Ectodermal cell (in vitro differentiated cells): ENCODE measurements around the gene ERC2.

ENCODE experiments used
- H3K27ac ChIP-seq: 2 replicates; pipeline ENCODE4 v1.7.0; 2013; ENCODE audit warnings: mild to moderate bottlenecking, low read depth, low read length; ENCODE audit not compliant: insufficient read depth, poor library complexity, severe bottlenecking
- H3K27me3 ChIP-seq: 2 replicates; pipeline ENCODE4 v1.7.0; 2013; ENCODE audit warnings: mild to moderate bottlenecking, low read length; ENCODE audit not compliant: insufficient read depth, control insufficient read depth, poor library complexity, severe bottlenecking
- H3K36me3 ChIP-seq: one replicate; pipeline ENCODE4 v1.7.0; 2013; ENCODE audit warnings: low read length; ENCODE audit not compliant: control insufficient read depth, insufficient read depth
- H3K4me1 ChIP-seq: one replicate; pipeline ENCODE4 v1.7.0; 2013; ENCODE audit warnings: low read length; ENCODE audit not compliant: control insufficient read depth, insufficient read depth
- H3K4me3 ChIP-seq: 2 replicates; pipeline ENCODE4 v1.7.0; 2013; ENCODE audit warnings: low read depth, low read length, control low read depth; ENCODE audit not compliant: insufficient read depth
- H3K9me3 ChIP-seq: 2 replicates; pipeline ENCODE4 v1.7.0; 2013; ENCODE audit warnings: mild to moderate bottlenecking, low read length, moderate library complexity; ENCODE audit not compliant: control insufficient read depth
- WGBS, 2 experiments: methylation state at CpG; one replicate each; pipeline ENCODE4 v1.1.7; 2013; ENCODE audit warnings: missing lambda C conversion rate in 2 of 2; 5-methylcytosine and 5-hydroxymethylcytosine counted together

The ERC2 gene

GRCh38 chr3:55801068-55801467 lies 667.2 kb downstream of the ERC2 start:
- no peak overlapping the region for H3K27ac ChIP-seq
- no peaks in the 10 kb centered on the region for H3K36me3 ChIP-seq
- no peaks in the 10 kb centered on the region for H3K27me3 ChIP-seq
- WGBS, 2 experiments: 91 to 98% methylated on average over 3 of the region's 3 CpGs
- H3K4me1 ChIP-seq: no peaks in the 10 kb centered on the region
- no peaks in the 10 kb centered on the region for H3K9me3 ChIP-seq
- no peak overlapping the region for H3K4me3 ChIP-seq

- Histone ChIP-seq H3K27me3 (no peaks in the 10 kb centered on the region), H3K36me3 (no peaks in the 10 kb centered on the region), H3K9me3 (no peaks in the 10 kb centered on the region), H3K27ac (no peak overlapping the region), H3K4me1 (no peaks in the 10 kb centered on the region), H3K4me3 (no peak overlapping the region)
- 100% methylated on average over 1 of the region's 1 CpG; no CpG with 5 or more reads in 1 of the 2 experiments for WGBS, 2 experiments
Observed at GRCh38 chr3:55797775-55798174, 670.5 kb downstream of the ERC2 start.

- H3K27ac ChIP-seq: no peak overlapping the region
- H3K4me1 ChIP-seq: no peaks in the 10 kb centered on the region
- H3K27me3 ChIP-seq: no peaks in the 10 kb centered on the region
- no peaks in the 10 kb centered on the region for H3K9me3 ChIP-seq
- no peaks in the 10 kb centered on the region for H3K36me3 ChIP-seq
- H3K4me3 ChIP-seq: no peak overlapping the region
- WGBS, 2 experiments: 81 to 86% methylated on average over 1 of the region's 1 CpG
Observed at GRCh38 chr3:55797084-55797483, 671.2 kb downstream of the ERC2 start.

- H3K9me3 ChIP-seq: no peaks in the 10 kb centered on the region
- H3K4me1 ChIP-seq: no peaks in the 10 kb centered on the region
- H3K36me3 ChIP-seq: no peaks in the 10 kb centered on the region
- H3K27ac ChIP-seq: no peak overlapping the region
- H3K27me3 ChIP-seq: no peaks in the 10 kb centered on the region
- no peak overlapping the region for H3K4me3 ChIP-seq
- 92 to 97% methylated on average over 5 of the region's 5 CpGs for WGBS, 2 experiments
Observed at GRCh38 chr3:55796533-55796932, 671.7 kb downstream of the ERC2 start.

- Histone ChIP-seq H3K27ac (no peak overlapping the region), H3K27me3 (no peaks in the 10 kb centered on the region), H3K4me3 (no peak overlapping the region), H3K9me3 (no peaks in the 10 kb centered on the region), H3K4me1 (no peaks in the 10 kb centered on the region), H3K36me3 (no peaks in the 10 kb centered on the region)
- 96 to 97% methylated on average over 1 of the region's 1 CpG for WGBS, 2 experiments
Observed at GRCh38 chr3:55795746-55796145, 672.5 kb downstream of the ERC2 start.

GRCh38 chr3:55795296-55795695 lies 673.0 kb downstream of the ERC2 start:
- no peak overlapping the region for H3K4me3 ChIP-seq
- no peak overlapping the region for H3K27ac ChIP-seq
- no peaks in the 10 kb centered on the region for H3K4me1 ChIP-seq
- WGBS, 2 experiments: 90 to 92% methylated on average over 6 of the region's 6 CpGs
- H3K27me3 ChIP-seq: no peaks in the 10 kb centered on the region
- no peaks in the 10 kb centered on the region for H3K9me3 ChIP-seq
- no peaks in the 10 kb centered on the region for H3K36me3 ChIP-seq

- H3K4me3 ChIP-seq: no peak overlapping the region
Observed at GRCh38 chr3:55792742-55793141, 675.5 kb downstream of the ERC2 start.

GRCh38 chr3:55792009-55792408 lies 676.3 kb downstream of the ERC2 start:
- H3K27ac ChIP-seq: no peak overlapping the region
- H3K4me3 ChIP-seq: no peak overlapping the region
- H3K27me3 ChIP-seq: no peaks in the 10 kb centered on the region
- no peaks in the 10 kb centered on the region for H3K9me3 ChIP-seq
- no peaks in the 10 kb centered on the region for H3K4me1 ChIP-seq
- 80 to 100% methylated on average over 1 of the region's 1 CpG for WGBS, 2 experiments
- H3K36me3 ChIP-seq: no peaks in the 10 kb centered on the region

More at GRCh38 chr3:55792742-55793141, 675.5 kb downstream of the ERC2 start:
- no peaks in the 10 kb centered on the region for H3K36me3 ChIP-seq
- WGBS, 2 experiments: 80 to 93% methylated on average over 2 of the region's 2 CpGs
- H3K27me3 ChIP-seq: no peaks in the 10 kb centered on the region
- no peak overlapping the region for H3K27ac ChIP-seq
- no peaks in the 10 kb centered on the region for H3K9me3 ChIP-seq
- no peaks in the 10 kb centered on the region for H3K4me1 ChIP-seq

- WGBS, 2 experiments: 93 to 95% methylated on average over 3 of the region's 3 CpGs
- no peaks in the 10 kb centered on the region for H3K9me3 ChIP-seq
- no peak overlapping the region for H3K27ac ChIP-seq
- no peaks in the 10 kb centered on the region for H3K4me1 ChIP-seq
- H3K4me3 ChIP-seq: no peak overlapping the region
- no peaks in the 10 kb centered on the region for H3K36me3 ChIP-seq
- H3K27me3 ChIP-seq: no peaks in the 10 kb centered on the region
Observed at GRCh38 chr3:55790596-55791350, 677.5 kb downstream of the ERC2 start.

GRCh38 chr3:55789516-55789915 lies 678.8 kb downstream of the ERC2 start:
- Histone ChIP-seq H3K4me3 (no peak overlapping the region), H3K4me1 (no peaks in the 10 kb centered on the region), H3K9me3 (no peaks in the 10 kb centered on the region), H3K36me3 (no peaks in the 10 kb centered on the region), H3K27ac (no peak overlapping the region), H3K27me3 (no peaks in the 10 kb centered on the region)
- 88 to 94% methylated on average over 2 of the region's 2 CpGs for WGBS, 2 experiments
